ENCODE data around the gene ACSS1.

- no peak for TF ChIP-seq CTCF (IDR thresholded peaks at IDR 0.05; ENCODE audit: low read depth, low read length, poor library complexity, severe bottlenecking)
- TF ChIP-seq EZH2phosphoT487 (IDR thresholded peaks at IDR 0.05; ENCODE audit: borderline replicate concordance, low read length): no peak
Observed at GRCh38 chr20:24989162-24989561, 68.8 kb downstream of the ACSS1 start.

Measured in DOHH2 (cell line).